Suprapubic skin (tissue), 4 donors: ENCODE data around the gene EPHA8.

Source experiments
- EP300 ChIP-seq: sonication (generic); formaldehyde crosslinking; IDR thresholded peaks from one replicate; pipeline ENCODE4 v1.6.1; 2017; ENCODE audit warnings: antibody characterized with exemption
- POLR2A ChIP-seq, 2 donors: fragments of 450-650 bp; IDR thresholded peaks; one replicate each; pipeline ENCODE4 v1.6.1; 2017; ENCODE audit warnings: antibody characterized with exemption in 2 of 2, mild to moderate bottlenecking in 2 of 2, moderate library complexity in 2 of 2
- POLR2AphosphoS5 ChIP-seq, 3 donors: sonication (generic); formaldehyde crosslinking; IDR thresholded peaks; one replicate each; pipeline ENCODE4 v1.6.1; 2017; ENCODE audit warnings: antibody characterized with exemption in 3 of 3
- TF ChIP-seq, protein P1 (sequence below), 2 donors: fragments of 200-600 bp in 1 of 2; fragments of 450-650 bp in 1 of 2; sonication (generic) in 1 of 2; IDR thresholded peaks; one replicate each; pipeline ENCODE4 v1.5.1; 2016 to 2019; ENCODE audit warnings: antibody characterized with exemption in 2 of 2, mild to moderate bottlenecking in 1 of 2, moderate library complexity in 1 of 2

- TF ChIP-seq, protein P1, sequence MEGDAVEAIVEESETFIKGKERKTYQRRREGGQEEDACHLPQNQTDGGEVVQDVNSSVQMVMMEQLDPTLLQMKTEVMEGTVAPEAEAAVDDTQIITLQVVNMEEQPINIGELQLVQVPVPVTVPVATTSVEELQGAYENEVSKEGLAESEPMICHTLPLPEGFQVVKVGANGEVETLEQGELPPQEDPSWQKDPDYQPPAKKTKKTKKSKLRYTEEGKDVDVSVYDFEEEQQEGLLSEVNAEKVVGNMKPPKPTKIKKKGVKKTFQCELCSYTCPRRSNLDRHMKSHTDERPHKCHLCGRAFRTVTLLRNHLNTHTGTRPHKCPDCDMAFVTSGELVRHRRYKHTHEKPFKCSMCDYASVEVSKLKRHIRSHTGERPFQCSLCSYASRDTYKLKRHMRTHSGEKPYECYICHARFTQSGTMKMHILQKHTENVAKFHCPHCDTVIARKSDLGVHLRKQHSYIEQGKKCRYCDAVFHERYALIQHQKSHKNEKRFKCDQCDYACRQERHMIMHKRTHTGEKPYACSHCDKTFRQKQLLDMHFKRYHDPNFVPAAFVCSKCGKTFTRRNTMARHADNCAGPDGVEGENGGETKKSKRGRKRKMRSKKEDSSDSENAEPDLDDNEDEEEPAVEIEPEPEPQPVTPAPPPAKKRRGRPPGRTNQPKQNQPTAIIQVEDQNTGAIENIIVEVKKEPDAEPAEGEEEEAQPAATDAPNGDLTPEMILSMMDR (IDR thresholded peaks at IDR 0.05) = no peak
- TF ChIP-seq POLR2A (IDR thresholded peaks at IDR 0.05) (no peak), EP300 (no peak), POLR2AphosphoS5 (IDR thresholded peaks at IDR 0.05) (no peak)
Observed at GRCh38 chr1:22529901-22530621, 33.2 kb upstream of the EPHA8 start.
